Stimulated activated CD4-positive, alpha-beta T cell treated with anti-CD3 and anti-CD28 coated beads, Interleukin-15, amount 100 ng/mL, for 24 hours (primary cell): ENCODE data around the gene LIX1.
"Not testable (repeated sequence)": the region's sequence is repeated elsewhere in the genome, so short reads cannot be mapped to it uniquely, and the experiment has no call there.

Source experiments
- DNase-seq: peaks from one replicate; pipeline ENCODE4 v3.0.0-alpha.2; 2020

LIX1 gene

GRCh38 chr5:97140250-97140649 lies 2.2 kb downstream of the LIX1 start:
- DNase-seq: not testable (repeated sequence)

- DNase-seq: no peak
Observed at GRCh38 chr5:97136475-97136874, 5.9 kb downstream of the LIX1 start.

GRCh38 chr5:97135868-97136267 lies 6.5 kb downstream of the LIX1 start:
- DNase-seq: no peak

GRCh38 chr5:97134634-97135033 lies 7.8 kb downstream of the LIX1 start:
- DNase-seq: no peak

GRCh38 chr5:97133101-97133500 lies 9.3 kb downstream of the LIX1 start:
- no peak for DNase-seq

- no peak for DNase-seq
Observed at GRCh38 chr5:97131921-97132320, 10.5 kb downstream of the LIX1 start.

GRCh38 chr5:97131139-97131710 lies 11.2 kb downstream of the LIX1 start:
- DNase-seq: no peak

- no peak for DNase-seq
Observed at GRCh38 chr5:97127727-97128126, 14.7 kb downstream of the LIX1 start.

GRCh38 chr5:97125125-97125683 lies 17.2 kb downstream of the LIX1 start:
- no peak for DNase-seq

- no peak for DNase-seq
Observed at GRCh38 chr5:97124335-97124734, 18.1 kb downstream of the LIX1 start.

- no peak for DNase-seq
Observed at GRCh38 chr5:97121848-97122247, 20.6 kb downstream of the LIX1 start.

GRCh38 chr5:97120195-97120594 lies 22.2 kb downstream of the LIX1 start:
- DNase-seq: no peak

GRCh38 chr5:97119007-97119390 lies 23.4 kb downstream of the LIX1 start:
- no peak for DNase-seq

- no peak for DNase-seq
Observed at GRCh38 chr5:97118261-97119006, 24.0 kb downstream of the LIX1 start.

GRCh38 chr5:97115932-97116331 lies 26.5 kb downstream of the LIX1 start:
- no peak for DNase-seq

- no peak for DNase-seq
Observed at GRCh38 chr5:97112230-97112629, 30.2 kb downstream of the LIX1 start.

GRCh38 chr5:97111616-97112015 lies 30.8 kb downstream of the LIX1 start:
- no peak for DNase-seq

GRCh38 chr5:97111004-97111403 lies 31.4 kb downstream of the LIX1 start:
- DNase-seq: no peak

- DNase-seq: no peak
Observed at GRCh38 chr5:97107318-97107717, 35.1 kb downstream of the LIX1 start.

- DNase-seq: no peak
Observed at GRCh38 chr5:97106216-97106581, 36.2 kb downstream of the LIX1 start.

- no peak for DNase-seq
Observed at GRCh38 chr5:97105501-97106215, 36.8 kb downstream of the LIX1 start.

- no peak for DNase-seq
Observed at GRCh38 chr5:97102010-97102470, 40.4 kb downstream of the LIX1 start.

GRCh38 chr5:97101189-97101910 lies 41.1 kb downstream of the LIX1 start:
- DNase-seq: no peak
